HG03520 (cell line): Measurements from ENCODE around the gene ANP32A.

ENCODE experiments used
- ATAC-seq: cut with Tn5 transposase; IDR thresholded peaks from one replicate; pipeline ENCODE4 v1.9.1; 2021; ENCODE audit warnings: mild to moderate bottlenecking, moderate library complexity; ENCODE audit not compliant: unreplicated experiment

Gene ANP32A

DNA sequence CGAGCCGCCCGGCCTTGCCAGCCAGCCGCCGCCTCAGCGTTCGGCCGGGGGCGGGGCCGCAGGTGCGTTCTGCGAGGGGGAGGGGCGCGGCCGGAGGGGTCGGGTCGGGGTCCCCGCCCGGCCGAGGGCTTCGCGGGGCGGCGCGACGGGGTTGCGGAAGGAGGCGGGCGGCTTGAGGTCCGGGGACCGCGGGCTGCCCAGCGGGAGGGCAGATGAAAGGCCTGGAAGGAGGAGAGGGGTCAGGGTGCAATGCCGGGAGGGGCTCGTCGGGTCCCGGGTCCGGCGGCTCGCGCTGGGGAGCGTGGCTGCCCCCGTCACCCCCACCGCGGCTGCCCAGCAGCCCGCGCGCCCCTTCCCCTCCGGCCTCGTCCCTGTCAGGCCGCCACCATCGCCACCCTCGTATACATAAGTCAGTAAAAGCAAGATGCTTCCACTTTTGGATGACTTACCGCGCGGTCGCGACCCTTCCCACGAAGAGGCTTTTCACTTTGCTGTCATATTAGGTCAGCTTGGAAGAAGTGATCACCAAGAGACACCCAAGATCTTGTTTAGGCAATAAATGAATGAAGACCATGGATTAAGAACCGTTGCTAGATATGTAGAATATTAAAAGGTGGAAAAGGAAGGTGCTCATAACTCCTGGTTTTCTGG is 620 bp upstream of the ANP32A start:
- ATAC-seq = peak; percentile 1

DNA sequence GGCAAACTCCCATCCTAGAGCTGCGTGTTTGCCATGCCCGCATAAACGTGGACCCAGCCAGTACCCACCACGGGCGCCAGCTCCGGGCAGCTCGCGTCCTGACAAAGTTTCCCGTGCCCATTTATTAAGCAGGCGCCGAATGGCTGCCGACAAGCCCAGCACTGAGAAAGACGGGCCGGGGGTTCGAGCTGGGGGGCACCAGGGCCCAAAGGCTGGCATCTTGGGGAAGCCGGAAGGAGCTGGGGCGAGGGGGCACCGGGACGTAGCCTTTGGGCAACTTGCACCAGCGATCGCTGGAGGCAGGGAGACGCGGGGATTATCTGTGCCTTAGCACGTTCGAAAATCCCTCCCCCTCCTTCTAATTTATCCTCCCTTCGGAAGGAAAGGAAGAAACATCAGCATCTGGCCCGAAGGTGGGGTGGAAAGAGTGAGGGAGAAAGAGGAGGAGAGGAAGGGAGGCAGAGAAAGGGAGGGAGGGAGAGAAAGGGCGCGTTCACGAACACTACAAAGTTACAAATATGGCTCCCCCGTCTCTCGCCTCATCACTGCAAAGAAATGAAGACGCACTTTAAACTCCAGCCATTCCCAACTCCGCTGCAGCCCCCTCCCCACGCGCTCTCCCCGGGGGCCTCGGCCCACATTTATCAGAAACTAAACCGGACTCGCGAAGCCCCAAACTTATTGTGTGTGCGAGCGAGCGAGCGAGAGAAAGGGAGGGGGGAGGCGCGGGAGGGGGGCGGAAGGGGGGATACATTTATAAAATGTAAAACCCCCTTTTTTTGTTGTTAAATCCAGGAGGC is 1.0 kb downstream of the ANP32A start:
- no peak for ATAC-seq

DNA sequence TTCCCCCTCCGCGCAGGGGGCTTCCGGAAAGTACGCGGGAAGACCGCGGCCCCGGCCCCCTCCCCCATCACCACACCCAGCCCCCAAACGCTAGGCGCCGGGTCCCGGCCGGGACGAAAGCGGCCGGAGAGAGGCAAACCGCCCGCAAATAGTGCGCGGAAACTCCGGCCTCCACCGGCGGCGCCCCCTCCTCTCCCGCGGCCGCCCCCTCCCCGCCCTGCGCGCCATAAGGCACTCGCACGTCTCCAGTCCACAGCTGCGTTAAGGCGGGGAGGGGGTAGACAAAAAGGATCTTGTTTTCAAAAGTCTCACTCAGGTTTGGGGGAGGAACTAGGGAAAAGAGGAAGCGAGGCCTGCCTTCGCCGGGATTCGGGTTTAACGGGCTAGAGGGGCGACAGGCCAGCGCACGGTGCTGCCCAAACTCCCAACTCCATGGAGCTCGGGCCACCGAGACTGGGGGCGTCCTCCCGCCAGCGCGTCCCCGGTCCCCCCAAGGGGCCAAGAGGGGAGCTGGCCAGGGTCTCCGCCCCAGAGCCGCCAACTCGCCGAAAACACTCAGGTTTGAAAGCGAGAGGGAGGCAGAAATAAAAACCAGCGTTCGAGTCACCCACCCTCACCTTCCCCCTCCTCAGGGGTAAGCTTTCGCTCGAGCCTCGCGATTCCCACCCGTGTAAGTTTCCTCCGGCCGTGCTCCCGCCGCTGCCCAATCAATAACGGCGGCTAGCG is 1.8 kb downstream of the ANP32A start:
- ATAC-seq = no peak

DNA sequence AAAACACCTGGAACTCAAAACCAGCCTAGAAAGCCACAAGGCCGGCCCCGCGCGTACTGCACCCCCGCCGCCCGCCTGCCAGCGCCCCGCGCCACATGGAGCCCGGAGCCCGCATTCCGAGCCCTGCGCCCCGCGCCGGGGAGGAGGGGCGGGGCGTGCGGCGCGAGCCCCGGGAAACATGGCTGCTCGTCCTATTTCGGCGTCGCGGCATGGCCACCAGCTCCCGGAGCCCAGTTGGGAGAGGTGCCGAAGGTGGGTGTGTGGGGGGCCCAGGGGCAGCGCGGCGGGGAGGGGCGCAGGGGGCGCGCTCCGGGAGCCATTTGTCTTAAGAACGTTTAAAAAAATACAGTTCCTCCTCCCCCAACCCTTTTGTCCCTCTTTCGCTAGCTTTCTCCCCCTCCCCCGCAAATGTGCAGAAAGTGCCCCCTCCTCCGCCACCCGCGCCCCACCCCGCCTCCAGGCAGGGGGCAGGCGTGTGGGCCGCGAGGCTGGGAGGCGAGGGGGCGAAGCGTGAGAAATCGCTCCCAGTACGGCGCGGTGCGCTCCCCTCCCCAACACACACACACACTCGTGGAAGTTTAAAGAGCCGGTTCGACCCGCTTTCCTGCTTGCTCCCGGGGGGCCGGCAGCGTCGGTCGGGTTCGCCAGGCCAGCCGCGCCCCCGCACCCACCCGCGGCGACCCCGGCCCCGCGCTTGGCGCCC is 2.5 kb downstream of the ANP32A start:
- no peak for ATAC-seq

DNA sequence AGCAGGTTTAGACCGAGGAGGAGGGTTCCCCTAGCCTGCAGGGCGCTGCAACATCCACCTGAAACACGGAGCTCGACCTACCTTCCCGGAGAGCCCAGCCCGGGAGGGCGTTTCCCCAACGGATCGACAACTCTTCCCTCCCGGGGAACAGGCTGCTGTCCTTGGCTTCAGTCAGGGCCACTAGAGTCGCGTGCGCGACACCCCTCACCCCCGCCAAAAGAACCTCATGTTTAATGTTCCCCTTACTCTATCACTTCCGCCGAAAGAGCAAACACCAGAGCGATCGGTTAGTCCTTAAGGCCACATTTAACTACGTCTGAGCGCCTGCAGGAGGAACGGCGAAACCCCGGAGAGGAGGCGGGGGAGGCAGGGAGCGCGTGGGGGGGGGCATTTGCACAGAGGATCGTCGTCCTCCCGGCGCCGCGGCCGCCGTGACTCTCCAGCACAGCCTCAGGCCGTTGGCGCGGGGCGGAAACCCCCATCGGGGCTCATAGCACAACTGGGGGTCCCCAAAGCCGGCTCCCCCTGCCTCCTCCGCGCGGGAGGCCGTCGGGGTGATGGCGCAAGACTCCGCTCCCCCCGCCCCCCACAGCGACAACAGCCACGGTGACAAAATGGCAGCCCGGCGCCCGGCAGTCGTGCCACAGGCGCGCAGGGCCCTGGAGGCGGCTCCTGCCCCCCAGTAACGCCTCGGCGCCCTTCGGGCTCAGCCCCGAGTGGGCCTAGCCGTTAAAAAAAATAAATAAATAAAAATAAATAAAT is 3.2 kb downstream of the ANP32A start:
- no peak for ATAC-seq

DNA sequence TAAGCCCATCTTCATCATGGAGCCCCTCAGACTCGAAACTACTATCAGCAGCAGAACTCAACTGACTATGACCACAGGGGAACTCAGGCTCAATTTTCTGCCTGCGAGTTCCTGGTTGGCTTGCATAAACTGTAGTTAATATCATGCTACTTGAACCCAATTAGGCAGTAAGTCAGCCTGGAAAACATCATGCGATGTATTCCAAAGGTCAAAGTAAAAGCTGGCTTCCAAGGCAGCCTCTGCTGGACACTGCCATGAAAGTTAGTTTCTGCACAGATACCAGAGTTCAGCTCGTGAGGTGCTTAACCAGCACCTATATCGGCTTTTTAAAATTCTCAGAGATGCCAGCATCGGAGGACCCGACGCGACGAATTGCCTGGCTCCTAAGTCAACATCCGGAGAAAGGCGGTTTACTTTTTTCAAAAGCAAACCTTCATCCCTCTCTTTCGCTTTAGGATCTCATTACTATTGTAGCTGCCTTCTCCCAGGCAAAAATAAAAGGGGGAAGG is 3.8 kb downstream of the ANP32A start:
- no peak for ATAC-seq

DNA sequence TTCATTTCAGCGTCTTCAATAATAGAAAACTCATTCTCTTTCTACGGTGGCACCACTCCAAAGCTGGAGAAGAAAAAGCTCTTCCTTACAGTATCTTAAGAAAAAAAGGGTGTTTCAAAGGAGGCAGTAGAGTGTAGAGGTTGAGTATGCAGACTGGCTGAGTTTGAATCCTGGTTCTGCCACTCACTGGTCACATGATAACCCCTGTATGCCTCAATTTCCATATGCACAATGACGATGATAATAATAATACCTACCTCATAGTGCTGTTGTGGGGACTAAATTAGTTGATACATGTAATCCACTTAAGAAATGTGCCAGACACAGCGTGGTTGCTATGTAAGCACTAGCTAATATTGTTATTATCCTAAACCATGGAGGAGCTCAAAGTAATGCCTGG is 4.5 kb downstream of the ANP32A start:
- ATAC-seq = no peak

DNA sequence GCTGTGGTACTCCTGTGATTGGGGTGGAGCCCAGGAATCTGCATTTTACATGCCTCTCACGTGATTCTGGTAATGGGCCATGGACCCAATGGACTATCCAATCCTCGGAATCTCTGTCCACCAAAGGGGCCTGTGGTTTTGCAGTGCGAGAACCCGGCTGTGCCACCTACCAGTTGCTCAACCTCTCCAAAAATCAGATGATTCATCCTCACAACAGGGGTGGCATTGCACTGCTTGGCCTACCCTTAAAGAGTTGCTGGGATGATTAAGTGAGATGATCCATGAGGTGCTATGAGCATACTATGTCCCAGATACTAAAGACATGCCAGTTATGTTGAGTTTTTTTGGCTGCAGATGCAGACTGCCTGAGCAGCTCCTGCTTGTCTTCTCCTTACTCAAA is 5.1 kb downstream of the ANP32A start:
- no peak for ATAC-seq

DNA sequence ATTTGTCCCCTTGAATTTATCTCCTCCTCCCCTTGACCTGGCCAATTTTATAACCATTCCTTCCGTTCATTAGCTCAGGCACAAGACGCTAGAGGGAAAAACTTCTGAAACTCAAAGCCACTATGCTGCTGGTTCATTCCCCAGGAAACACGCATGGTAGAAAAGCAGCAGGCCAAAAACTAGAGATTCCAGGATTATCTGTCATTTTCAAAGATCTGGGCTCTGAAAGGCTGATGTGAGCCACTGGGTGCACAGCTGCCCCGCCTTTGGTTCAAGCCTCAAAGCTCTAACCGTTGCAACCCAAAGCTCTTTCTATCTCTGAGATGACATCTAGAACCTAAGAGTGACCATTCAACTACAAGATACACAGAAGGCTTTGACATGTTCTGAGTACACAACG is 6.1 kb downstream of the ANP32A start:
- no peak for ATAC-seq

DNA sequence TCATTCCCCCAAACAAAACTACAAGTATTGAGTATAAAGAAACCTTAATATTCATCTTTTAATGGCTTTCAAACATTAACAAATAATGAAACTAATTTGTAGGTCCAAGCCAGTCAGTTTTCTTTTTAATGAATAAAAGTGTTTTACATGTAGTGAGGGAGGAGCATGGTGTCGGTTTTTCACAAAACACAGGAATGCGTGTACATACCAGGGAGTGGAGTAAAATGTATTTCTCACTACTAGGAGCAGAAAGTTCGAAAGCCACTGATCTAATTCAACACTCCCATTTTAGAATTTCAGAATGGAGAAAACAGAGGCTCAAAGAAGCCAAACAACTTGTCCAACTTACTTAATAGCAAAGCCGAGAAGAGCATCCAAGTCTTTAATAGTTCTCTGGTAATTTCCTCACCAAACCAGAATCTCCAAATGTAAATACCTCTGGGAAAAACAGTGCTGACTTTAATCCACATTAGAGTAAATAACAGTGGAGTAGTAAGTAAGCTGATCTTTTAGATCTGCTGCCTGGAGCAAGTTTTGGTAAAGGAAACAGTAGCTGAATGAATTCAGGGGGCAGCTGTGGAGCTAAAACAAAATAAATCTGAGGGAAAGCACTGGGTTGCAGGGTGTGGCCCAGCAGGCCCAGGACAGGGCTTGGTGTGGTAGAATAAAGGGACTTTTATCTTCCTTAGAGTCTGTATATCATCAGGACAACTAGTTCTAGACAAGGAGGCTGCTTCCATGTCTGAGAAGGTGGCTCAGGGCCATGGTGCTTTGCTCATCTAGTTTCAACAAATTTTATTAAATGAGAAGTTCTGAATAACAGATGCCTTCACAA is 7.9 kb downstream of the ANP32A start:
- ATAC-seq = no peak

DNA sequence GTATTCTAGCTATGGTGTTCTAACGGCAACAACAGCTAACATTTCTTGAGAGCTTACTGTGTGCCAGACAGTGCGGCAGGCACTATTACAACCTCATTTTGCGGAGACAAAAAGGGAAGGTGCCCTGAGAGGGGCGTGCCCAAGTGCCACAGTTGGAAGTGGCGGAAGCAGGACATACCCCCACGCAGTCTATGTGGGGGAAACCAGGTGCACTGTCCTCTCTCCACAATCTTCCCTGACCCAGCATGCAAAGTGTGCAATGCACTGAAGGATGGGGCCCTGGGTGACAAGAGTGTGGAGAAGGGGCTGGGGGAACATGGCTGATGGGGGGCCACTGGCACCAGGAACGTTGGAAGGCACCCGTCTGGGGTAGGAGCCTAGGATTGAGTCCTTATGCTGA is 8.6 kb downstream of the ANP32A start:
- ATAC-seq = no peak

DNA sequence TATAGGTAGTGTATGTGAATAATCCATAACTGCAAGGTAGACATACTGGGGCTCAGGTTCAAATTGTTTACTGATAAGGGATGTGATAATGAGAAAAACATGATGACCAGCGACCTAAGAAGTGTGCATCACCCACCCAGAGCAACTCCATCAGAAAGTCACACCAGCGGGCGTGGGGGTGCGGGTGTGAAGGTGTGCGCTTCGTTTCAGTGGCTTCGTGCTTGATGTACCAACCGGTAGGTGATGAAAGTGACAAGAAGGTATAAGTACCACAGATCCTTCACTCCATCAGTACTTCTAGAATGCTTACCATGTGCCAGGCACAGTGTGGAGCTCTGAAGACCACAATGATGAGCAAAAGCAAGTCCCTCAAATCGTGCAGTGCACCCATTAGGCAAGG is 11.2 kb downstream of the ANP32A start:
- ATAC-seq = no peak

DNA sequence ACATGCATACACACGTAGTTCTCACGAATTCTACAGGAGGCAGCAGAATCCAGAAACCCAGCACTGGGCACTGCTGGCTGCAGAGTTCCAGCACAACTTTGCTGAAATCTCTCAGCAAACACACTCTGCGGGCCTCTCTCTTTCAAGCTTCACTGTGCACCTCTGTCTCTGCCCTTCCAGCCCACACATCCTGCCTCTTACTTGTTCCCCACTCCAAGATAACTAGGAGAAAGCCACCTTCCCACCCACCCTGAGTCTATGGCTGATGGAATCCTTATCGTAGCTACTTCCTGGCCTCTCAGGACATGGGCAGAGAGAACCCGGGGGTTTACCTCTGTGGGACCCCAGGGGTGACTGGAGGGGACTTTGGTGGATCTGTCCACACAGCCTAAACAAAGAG is 11.9 kb downstream of the ANP32A start:
- no peak for ATAC-seq

DNA sequence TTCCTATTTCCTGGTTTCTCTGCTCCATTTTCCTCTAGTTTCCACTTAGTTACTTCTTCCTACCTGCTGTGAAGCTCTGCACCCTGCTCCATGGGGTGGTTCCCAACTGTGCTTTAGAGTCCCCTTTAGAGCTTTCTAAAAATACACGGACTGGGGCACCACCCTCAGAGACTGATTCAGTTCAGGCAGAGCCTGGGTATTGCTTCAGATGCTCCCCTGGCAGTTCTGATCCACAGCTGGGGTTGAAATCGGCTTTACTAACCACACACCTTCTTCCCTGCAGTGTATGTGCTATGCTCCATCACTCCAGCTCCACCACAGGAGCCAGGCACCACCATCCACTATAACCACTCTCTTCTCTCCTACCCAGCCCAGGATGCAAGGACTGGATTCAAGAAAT is 12.6 kb downstream of the ANP32A start:
- ATAC-seq = no peak

DNA sequence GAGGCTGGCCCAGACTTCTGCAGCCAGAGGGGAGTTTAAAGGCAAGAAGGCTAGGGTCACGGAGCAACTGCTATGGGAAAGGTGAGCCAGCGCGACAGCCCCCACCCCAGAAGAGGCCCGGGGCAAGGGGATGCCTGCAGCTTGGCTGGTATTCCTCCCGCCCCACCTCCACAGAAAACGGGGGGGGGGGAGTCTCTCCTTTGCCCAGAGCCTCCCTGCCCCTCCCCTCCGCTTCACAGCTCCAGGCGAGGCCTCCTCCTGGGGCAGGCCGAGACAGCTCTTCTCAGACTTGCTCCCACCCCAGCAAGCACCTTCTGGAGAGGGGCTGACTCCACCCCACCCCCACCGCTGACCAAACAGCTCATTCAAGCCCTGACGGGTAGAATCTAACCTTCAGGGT is 13.4 kb downstream of the ANP32A start:
- no peak for ATAC-seq

DNA sequence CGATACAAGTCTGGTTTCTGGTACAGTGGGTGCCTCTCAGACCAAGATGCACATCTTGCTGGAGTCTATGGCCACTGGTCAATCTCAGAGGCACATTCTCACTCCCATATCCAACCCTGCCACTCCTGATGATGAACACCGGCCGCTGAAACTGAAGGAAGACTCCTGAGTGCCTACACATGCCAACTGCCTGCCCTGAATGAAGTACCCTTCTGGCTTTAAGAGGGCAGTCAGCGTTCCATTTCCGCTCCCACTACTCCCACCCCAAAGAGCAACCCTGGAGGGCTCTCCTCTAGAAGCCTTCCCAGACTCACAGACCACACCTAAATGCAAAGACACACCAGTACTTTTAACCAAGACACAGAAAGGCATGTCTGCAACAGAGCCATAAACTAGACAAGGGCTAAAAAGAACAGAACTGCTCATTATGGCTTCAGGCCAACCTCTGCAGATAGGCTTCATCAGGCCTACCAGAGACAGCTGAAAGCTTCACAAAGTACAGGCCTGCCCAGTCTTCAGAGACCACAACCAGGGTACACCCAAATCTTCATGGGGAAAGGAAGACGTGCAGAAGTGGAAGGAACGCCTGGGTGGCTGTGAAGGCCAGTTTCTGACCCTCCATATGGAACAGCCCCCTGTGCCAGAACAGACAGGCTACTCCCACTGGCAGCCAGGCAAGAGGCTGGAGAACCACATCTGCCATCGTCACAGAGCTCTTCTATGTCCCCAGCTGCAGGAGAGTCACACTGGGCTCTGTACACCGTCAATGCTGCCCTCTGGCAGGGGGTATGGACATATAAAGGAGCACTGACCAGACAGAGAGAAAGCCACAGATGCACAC is 14.3 kb downstream of the ANP32A start:
- ATAC-seq = no peak

DNA sequence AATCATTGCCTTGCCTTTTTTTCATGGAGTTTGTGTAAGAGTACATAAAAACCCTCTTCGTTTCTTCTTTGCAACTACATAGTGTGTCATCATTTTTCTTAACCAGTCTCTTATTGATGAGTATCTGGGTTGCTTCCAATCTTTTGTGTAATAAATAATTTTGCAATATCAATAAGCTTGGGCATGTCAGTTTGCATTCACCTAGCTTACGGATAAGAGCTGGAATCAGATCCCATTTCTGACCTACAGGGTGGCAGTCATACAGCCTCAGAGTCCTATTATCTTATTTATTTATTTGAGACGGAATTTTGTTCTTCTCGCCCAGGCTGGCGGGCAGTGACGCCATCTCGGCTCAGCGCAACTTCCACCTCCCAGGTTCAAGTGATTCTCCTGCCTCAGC is 18.3 kb downstream of the ANP32A start:
- ATAC-seq = no peak

DNA sequence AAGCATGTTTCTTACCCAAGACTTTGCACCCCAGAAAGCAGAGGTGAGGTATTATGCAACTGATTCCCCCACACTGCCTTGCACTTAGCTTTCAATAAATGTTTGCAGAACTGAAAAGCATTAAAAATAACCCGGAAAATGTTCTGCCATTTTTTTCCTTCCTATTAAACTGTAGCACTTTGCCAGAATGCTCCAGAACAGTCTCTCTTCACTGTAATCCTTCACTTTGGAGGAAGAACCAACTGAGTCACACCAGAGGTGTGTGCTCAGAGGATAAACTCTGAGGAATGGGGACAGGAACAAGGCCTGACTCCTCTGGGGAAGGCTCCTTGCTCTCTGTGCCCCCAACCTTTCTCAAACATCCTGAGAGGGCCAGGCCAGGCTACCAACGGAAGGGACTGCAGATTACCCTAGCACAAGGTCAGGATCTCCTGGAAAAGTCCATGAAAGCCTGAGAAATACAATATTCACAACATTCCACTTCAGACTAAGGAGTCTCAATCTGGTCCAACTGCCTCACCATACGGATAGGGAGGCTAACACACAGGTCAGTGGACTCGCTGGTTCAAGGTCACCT is 19.0 kb downstream of the ANP32A start:
- no peak for ATAC-seq
